HCT116 (cell line): ENCODE measurements around the gene TSHZ1. TPM values are rescaled to one million over a fixed set of nuclear protein-coding genes. Genes with fewer than 3 reads are reported as not detected.

Source experiments
- ATAC-seq: fragments of 200-7000 bp; cut with Tn5 transposase; 2 replicates; pipeline ENCODE4 v1.9.1; 2020; ENCODE audit warnings: mild to moderate bottlenecking, moderate library complexity
- BruUV-seq: library from RNA; stranded (reverse); fragments of 400-500 nt; replicated peaks from 2 replicates; lab custom pipeline; 2021; lab: Mats Ljungman, UMichigan
- CTCF ChIA-PET: fragments of 300-600 bp; sonication (Branson Sonifier 250); formaldehyde crosslinking; loops from one replicate; lab custom pipeline; 2021; ENCODE audit warnings: antibody characterized with exemption; lab: Charles Lee
- POLR2A ChIA-PET: fragments of 300-600, 350-600 bp; sonication (Branson Sonifier 250); formaldehyde crosslinking; loops from one replicate; lab custom pipeline; 2021; ENCODE audit warnings: antibody characterized with exemption; lab: Charles Lee
- RAD21 ChIA-PET, 2 experiments: fragments of 300-600 bp; sonication (Branson Sonifier 250); formaldehyde crosslinking; loops; one replicate each; lab custom pipeline; 2023; ENCODE audit warnings: low total read pairs in 2 of 2; ENCODE audit not compliant: uncharacterized antibody in 2 of 2, unreplicated experiment in 2 of 2, low non-redundant PET in 1 of 2; lab: Charles Lee
- DNase-seq: peaks from one replicate; pipeline ENCODE4 v3.0.0-alpha.2; 2010; ENCODE audit warnings: low read depth, low spot score
- H2AFZ ChIP-seq: fragments of 200-600 bp; shearing (Covaris generic), sonication (generic); 2 replicates; pipeline ENCODE4 v1.6.1; 2017; ENCODE audit warnings: low read depth, mixed run types, mixed read lengths, antibody characterized with exemption, low read length; ENCODE audit not compliant: poor library complexity, severe bottlenecking
- H3K27ac ChIP-seq: 2 replicates; pipeline ENCODE4 v1.5.1; 2012; ENCODE audit warnings: low read depth, low read length
- H3K27me3 ChIP-seq: fragments of 200-600 bp; sonication (generic); 2 replicates; pipeline ENCODE4 v1.6.1; 2016; ENCODE audit warnings: mixed run types, low read length, mixed read lengths; ENCODE audit not compliant: insufficient read depth
- H3K36me3 ChIP-seq, 2 experiments: fragments of 200-500 bp in 1 of 2; fragments of 200-600 bp in 1 of 2; sonication (Bioruptor generic) in 1 of 2; sonication (generic) in 1 of 2; 2 replicates each; pipeline versions ENCODE4 v1.5.1 to v1.6.1; 2014 to 2016; ENCODE audit warnings: low read length in 2 of 2, inconsistent platforms in 1 of 2, mixed read lengths in 1 of 2, mixed run types in 1 of 2; ENCODE audit not compliant: insufficient read depth in 2 of 2, control insufficient read depth in 1 of 2
- H3K4me1 ChIP-seq, 2 experiments: fragments of 200-600 bp in 1 of 2; sonication (generic) in 1 of 2; 2 replicates each; pipeline versions ENCODE4 v1.5.1 to v1.6.1; 2012 to 2017; ENCODE audit warnings: low read length in 2 of 2, inconsistent platforms in 1 of 2, mild to moderate bottlenecking in 1 of 2, mixed read lengths in 1 of 2, mixed run types in 1 of 2, moderate library complexity in 1 of 2; ENCODE audit not compliant: insufficient read depth in 2 of 2, control insufficient read depth in 1 of 2
- H3K4me2 ChIP-seq: fragments of 200-600 bp; sonication (generic); 2 replicates; pipeline ENCODE4 v1.6.1; 2017; ENCODE audit warnings: mixed run types, low read length, mixed read lengths
- H3K4me3 ChIP-seq, 2 experiments: fragments of 200-600 bp in 1 of 2; sonication (generic) in 1 of 2; replicated peaks in 1 of 2; 2 replicates each; pipeline ENCODE4 v1.5.1; 2011 to 2016; ENCODE audit warnings: low read length in 2 of 2, control low read depth in 1 of 2, low read depth in 1 of 2, mild to moderate bottlenecking in 1 of 2, mixed read lengths in 1 of 2, mixed run types in 1 of 2
- H3K79me2 ChIP-seq: fragments of 200-600 bp; sonication (generic); 2 replicates; pipeline ENCODE4 v1.6.1; 2017; ENCODE audit warnings: mild to moderate bottlenecking, mixed run types, low read length, moderate library complexity, mixed read lengths; ENCODE audit not compliant: insufficient read depth
- H3K9ac ChIP-seq: fragments of 200-600 bp; sonication (generic); 2 replicates; pipeline ENCODE4 v1.6.1; 2016; ENCODE audit warnings: low read length, mixed read lengths
- H3K9me2 ChIP-seq: fragments of 200-600 bp; sonication (generic), shearing (Covaris generic); 2 replicates; pipeline ENCODE4 v1.6.1; 2017; ENCODE audit warnings: mixed run types, mild to moderate bottlenecking, moderate library complexity; ENCODE audit not compliant: insufficient read depth
- H3K9me3 ChIP-seq, 2 experiments: fragments of 200-500 bp in 1 of 2; fragments of 200-600 bp in 1 of 2; sonication (Bioruptor generic) in 1 of 2; sonication (generic) in 1 of 2; 2 replicates each; pipeline ENCODE4 v1.6.1; 2014 to 2017; ENCODE audit warnings: low read length in 2 of 2, mixed read lengths in 2 of 2, inconsistent platforms in 1 of 2, low read depth in 1 of 2, mild to moderate bottlenecking in 1 of 2, mixed run types in 1 of 2, moderate library complexity in 1 of 2; ENCODE audit not compliant: control insufficient read depth in 1 of 2, insufficient read depth in 1 of 2
- H4K20me1 ChIP-seq: fragments of 200-600 bp; sonication (generic), shearing (Covaris generic); 2 replicates; pipeline ENCODE4 v1.6.1; 2017; ENCODE audit warnings: mixed run types, mild to moderate bottlenecking, moderate library complexity; ENCODE audit not compliant: insufficient read depth
- POLR2A ChIP-seq: IDR thresholded peaks from 2 replicates; pipeline ENCODE4 v1.7.0; 2011; ENCODE audit warnings: borderline replicate concordance; ENCODE audit not compliant: insufficient read depth, insufficient read length; ENCODE audit errors: extremely low read depth
- RAD21 ChIP-seq: IDR thresholded peaks from 2 replicates; pipeline ENCODE4 v1.6.1; 2012; ENCODE audit warnings: low read depth, mild to moderate bottlenecking
- SP1 ChIP-seq: IDR thresholded peaks from 2 replicates; pipeline ENCODE4 v1.6.1; 2012; ENCODE audit warnings: low read depth
- ZFX ChIP-seq: fragments of 450-650 bp; IDR thresholded peaks from 2 replicates; pipeline ENCODE4 v1.6.1; 2017
- ZNF274 ChIP-seq: fragments of 200-500 bp; sonication (Bioruptor generic); IDR thresholded peaks from 2 replicates; pipeline ENCODE4 v1.6.1; 2014; ENCODE audit warnings: mild to moderate bottlenecking, low read depth, low read length, inconsistent platforms
- intact Hi-C: fragments of 100-400 bp; cut with micrococcal nuclease; formaldehyde crosslinking; loops from 2 replicates; pipeline ENCODE4 v1.10.0; 2022
- total RNA-seq: library from RNA; stranded (reverse); gene quantifications from one replicate; pipeline ENCODE4 v1.2.1, GENCODE V29; 2021; ENCODE audit not compliant: unreplicated experiment
- TF ChIP-seq, protein P1 (sequence below): IDR thresholded peaks from 2 replicates; pipeline ENCODE4 v1.6.1; 2012; ENCODE audit warnings: low read depth
- TF ChIP-seq, protein P2 (sequence below): IDR thresholded peaks from 2 replicates; pipeline ENCODE4 v1.6.1; 2012
- TF ChIP-seq, protein P3 (sequence below): IDR thresholded peaks from 2 replicates; pipeline ENCODE4 v1.6.1; 2012
- TF ChIP-seq, protein P4 (sequence below): IDR thresholded peaks from 2 replicates; pipeline ENCODE4 v1.6.1; 2011; ENCODE audit warnings: mild to moderate bottlenecking, low read length, moderate library complexity; ENCODE audit not compliant: insufficient replicate concordance; ENCODE audit errors: extremely low read depth

Gene TSHZ1
- total RNA-seq, 1 experiment from 2014 or later = 5.7 TPM

DNA sequence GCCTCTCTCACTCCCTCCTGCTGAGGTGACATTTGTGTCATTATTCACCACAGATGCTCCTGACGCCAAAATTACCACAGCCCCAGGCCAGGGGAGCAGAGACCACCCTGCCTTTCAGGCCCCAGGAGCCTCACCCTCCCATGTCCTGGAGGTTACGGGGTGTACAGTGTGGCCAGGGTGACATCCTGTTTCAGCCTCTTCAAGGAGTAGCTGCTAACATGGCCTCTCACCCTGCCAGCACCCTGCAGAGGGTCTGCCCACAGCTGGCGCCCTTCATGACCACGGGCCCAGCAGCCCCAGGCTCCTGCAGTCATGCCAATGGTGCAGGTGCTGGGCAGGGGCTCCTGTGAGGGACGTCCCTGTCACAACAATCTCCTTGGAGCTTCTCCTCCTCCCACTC lies 124.3 kb downstream of the TSHZ1 start:
- no peaks in the 10 kb centered on the region for H3K9me3 ChIP-seq
- H3K9me2 ChIP-seq = no peaks in the 10 kb centered on the region
- CTCF ChIA-PET = no interaction called here
- no peaks in the 10 kb centered on the region for H4K20me1 ChIP-seq
- intact Hi-C loops = no loop called here
- BruUV-seq = no TSS peak
- H3K4me1 ChIP-seq = peaks cover 0 to 3% of the 10 kb centered on the region in 2 experiments; a peak in 2 of 4 replicates
- no peak overlapping the region for H3K9ac ChIP-seq
- no peaks in the 10 kb centered on the region for H3K79me2 ChIP-seq
- no peak overlapping the region for H2AFZ ChIP-seq
- POLR2A ChIA-PET = no interaction called here
- H3K27ac ChIP-seq = no peak overlapping the region
- ATAC-seq (no peak), DNase-seq (no peak)
- TF ChIP-seq, protein P1, sequence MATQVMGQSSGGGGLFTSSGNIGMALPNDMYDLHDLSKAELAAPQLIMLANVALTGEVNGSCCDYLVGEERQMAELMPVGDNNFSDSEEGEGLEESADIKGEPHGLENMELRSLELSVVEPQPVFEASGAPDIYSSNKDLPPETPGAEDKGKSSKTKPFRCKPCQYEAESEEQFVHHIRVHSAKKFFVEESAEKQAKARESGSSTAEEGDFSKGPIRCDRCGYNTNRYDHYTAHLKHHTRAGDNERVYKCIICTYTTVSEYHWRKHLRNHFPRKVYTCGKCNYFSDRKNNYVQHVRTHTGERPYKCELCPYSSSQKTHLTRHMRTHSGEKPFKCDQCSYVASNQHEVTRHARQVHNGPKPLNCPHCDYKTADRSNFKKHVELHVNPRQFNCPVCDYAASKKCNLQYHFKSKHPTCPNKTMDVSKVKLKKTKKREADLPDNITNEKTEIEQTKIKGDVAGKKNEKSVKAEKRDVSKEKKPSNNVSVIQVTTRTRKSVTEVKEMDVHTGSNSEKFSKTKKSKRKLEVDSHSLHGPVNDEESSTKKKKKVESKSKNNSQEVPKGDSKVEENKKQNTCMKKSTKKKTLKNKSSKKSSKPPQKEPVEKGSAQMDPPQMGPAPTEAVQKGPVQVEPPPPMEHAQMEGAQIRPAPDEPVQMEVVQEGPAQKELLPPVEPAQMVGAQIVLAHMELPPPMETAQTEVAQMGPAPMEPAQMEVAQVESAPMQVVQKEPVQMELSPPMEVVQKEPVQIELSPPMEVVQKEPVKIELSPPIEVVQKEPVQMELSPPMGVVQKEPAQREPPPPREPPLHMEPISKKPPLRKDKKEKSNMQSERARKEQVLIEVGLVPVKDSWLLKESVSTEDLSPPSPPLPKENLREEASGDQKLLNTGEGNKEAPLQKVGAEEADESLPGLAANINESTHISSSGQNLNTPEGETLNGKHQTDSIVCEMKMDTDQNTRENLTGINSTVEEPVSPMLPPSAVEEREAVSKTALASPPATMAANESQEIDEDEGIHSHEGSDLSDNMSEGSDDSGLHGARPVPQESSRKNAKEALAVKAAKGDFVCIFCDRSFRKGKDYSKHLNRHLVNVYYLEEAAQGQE = no peak
- no peak for TF ChIP-seq POLR2A
- TF ChIP-seq, protein P2, sequence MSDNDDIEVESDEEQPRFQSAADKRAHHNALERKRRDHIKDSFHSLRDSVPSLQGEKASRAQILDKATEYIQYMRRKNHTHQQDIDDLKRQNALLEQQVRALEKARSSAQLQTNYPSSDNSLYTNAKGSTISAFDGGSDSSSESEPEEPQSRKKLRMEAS = no peak
- no peak for TF ChIP-seq ZNF274
- TF ChIP-seq, protein P3, sequence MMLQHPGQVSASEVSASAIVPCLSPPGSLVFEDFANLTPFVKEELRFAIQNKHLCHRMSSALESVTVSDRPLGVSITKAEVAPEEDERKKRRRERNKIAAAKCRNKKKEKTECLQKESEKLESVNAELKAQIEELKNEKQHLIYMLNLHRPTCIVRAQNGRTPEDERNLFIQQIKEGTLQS = no peak
- no peak for TF ChIP-seq ZFX
- TF ChIP-seq SP1 = no peak
- no peak for TF ChIP-seq RAD21
- TF ChIP-seq, protein P4, sequence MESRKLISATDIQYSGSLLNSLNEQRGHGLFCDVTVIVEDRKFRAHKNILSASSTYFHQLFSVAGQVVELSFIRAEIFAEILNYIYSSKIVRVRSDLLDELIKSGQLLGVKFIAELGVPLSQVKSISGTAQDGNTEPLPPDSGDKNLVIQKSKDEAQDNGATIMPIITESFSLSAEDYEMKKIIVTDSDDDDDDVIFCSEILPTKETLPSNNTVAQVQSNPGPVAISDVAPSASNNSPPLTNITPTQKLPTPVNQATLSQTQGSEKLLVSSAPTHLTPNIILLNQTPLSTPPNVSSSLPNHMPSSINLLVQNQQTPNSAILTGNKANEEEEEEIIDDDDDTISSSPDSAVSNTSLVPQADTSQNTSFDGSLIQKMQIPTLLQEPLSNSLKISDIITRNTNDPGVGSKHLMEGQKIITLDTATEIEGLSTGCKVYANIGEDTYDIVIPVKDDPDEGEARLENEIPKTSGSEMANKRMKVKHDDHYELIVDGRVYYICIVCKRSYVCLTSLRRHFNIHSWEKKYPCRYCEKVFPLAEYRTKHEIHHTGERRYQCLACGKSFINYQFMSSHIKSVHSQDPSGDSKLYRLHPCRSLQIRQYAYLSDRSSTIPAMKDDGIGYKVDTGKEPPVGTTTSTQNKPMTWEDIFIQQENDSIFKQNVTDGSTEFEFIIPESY = no peak
- no peaks in the 10 kb centered on the region for H3K27me3 ChIP-seq
- H3K4me2 ChIP-seq = no peak overlapping the region
- H3K4me3 ChIP-seq = no peak overlapping the region
- RAD21 ChIA-PET = no interaction called here
- no peaks in the 10 kb centered on the region for H3K36me3 ChIP-seq
